ENCODE results near the gene PLCB2. TPM values are rescaled to one million over a fixed set of nuclear protein-coding genes. Genes with fewer than 3 reads are reported as not detected.

Gene PLCB2
- total and polyA plus RNA-seq, 9 of the 15 experiments (the other 6 are each of a cell fraction or from before 2014, with no cell fraction given) = 0.37 to 12.3 (median 8.0) TPM

DNA sequence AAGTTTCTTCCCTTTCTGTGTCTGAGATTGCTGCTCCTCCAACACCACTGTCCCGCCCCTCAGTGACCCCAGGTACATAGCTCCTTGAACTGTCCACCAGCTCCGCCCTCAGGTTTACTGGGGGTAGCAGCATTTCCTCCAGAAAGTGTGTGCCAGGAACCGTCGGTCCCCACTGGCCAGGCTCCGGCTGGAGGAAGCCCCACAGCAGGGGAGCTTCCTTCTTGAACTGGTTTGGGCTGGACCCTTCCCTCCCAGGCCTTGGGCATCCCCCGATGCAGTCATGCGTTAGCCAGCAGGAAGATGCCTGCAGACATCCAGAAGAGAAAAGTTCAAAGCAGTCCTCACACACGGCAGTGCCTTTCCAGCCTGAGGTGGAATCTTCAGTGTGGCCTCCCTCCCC is 49.2 kb downstream of the PLCB2 start:
- ChIA-PET CTCF (ENCODE audit: low intra/inter-chr PET ratio) (interaction anchor here (0.6 to 1.0 kb wide), 2 partner anchors 21 to 472 kb away, joined by 3 to 4 read pairs; no protein-coding TSS in a partner anchor), POLR2A (interaction anchor here (0.6 to 1.4 kb wide), 5 partner anchors 10 to 41 kb away, joined by 3 to 5 read pairs (median 3); partner anchors contain the start of gene PAK6)
- Histone ChIP-seq H3K9ac (ENCODE audit: insufficient read depth in 1 of 2, low read depth in 2 of 2, low read length in 2 of 2) (0 out of 4 replicates have a peak overlapping the region, but pooled peaks of 1 of the 2 experiments have one; percentile 24), H3K9me1 (ENCODE audit: control insufficient read depth, insufficient read depth, low read length) (no peaks in the 10 kb centered on the region), H3K4me3 (no peak overlapping the region), H3K9me3 (replicated peaks; ENCODE audit: control insufficient read depth, insufficient read depth, low read depth, low read length) (no peaks in the 10 kb centered on the region), H3K36me3 (ENCODE audit: control insufficient read depth, insufficient read depth, low read length) (no peaks in the 10 kb centered on the region), H4K20me1 (replicated peaks; ENCODE audit: control insufficient read depth, insufficient read depth, low read length) (0 out of 2 replicates have a peak, but pooled peaks cover 2% of the 10 kb centered on the region), H3K79me2 (ENCODE audit: control insufficient read depth, insufficient read depth, low read length) (no peaks in the 10 kb centered on the region), H2AFZ (ENCODE audit: low read depth, low read length) (peak overlapping the region; percentile 14; the same call in 1 of the 2 replicates), H3K4me1 (replicated peaks in 1 of 2; ENCODE audit: control insufficient read depth in 2 of 2, insufficient read depth in 2 of 2, low read length in 2 of 2) (peaks cover 6 to 17% of the 10 kb centered on the region in 2 experiments; a peak in 3 of 5 replicates), H3K27ac (ENCODE audit: extremely low read depth, low read depth, low read length) (no peak overlapping the region), H3K27me3 (ENCODE audit: control insufficient read depth in 2 of 2, insufficient read depth in 2 of 2, low read length in 2 of 2) (peaks cover 0 to 3% of the 10 kb centered on the region in 2 experiments; a peak in 2 of 5 replicates), H3K4me2 (ENCODE audit: insufficient read depth, low read length) (no peak overlapping the region)
- no peak for DNase-seq (ENCODE audit: extremely low read depth in 1 of 4, low spot score in 3 of 4)
- no TSS peak for BruUV-seq (replicated peaks)
- in situ Hi-C loops (cut with MboI) (no loop called here), intact Hi-C loops (cut with micrococcal nuclease) (no loop called here)
- no peak for FAIRE-seq
- WGBS (ENCODE audit: insufficient coverage, low coverage, missing lambda C conversion rate) = 22% methylated on average over 8 of the region's 8 CpGs
- ATAC-seq = peak; percentile 60
- TF ChIP-seq ZNF232 (CRISPR knock-in tag; IDR thresholded peaks at IDR 0.05) (no peak), ZC3H4 (CRISPR knock-in tag; IDR thresholded peaks at IDR 0.05; ENCODE audit: borderline replicate concordance) (no peak), SPI1 (IDR thresholded peaks at IDR 0.05; ENCODE audit: borderline replicate concordance, low read depth, low read length) (no peak), YBX1 (IDR thresholded peaks at IDR 0.05) (no peak), SMARCB1 (IDR thresholded peaks at IDR 0.05; ENCODE audit: insufficient read length, low read depth) (no peak), EHMT2 (IDR thresholded peaks at IDR 0.05) (no peak), NUFIP1 (IDR thresholded peaks at IDR 0.05; ENCODE audit: partially characterized antibody) (no peak), TEAD1 (CRISPR knock-in tag; IDR thresholded peaks at IDR 0.05) (no peak)
- TF ChIP-seq, protein P1, sequence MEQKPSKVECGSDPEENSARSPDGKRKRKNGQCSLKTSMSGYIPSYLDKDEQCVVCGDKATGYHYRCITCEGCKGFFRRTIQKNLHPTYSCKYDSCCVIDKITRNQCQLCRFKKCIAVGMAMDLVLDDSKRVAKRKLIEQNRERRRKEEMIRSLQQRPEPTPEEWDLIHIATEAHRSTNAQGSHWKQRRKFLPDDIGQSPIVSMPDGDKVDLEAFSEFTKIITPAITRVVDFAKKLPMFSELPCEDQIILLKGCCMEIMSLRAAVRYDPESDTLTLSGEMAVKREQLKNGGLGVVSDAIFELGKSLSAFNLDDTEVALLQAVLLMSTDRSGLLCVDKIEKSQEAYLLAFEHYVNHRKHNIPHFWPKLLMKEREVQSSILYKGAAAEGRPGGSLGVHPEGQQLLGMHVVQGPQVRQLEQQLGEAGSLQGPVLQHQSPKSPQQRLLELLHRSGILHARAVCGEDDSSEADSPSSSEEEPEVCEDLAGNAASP (IDR thresholded peaks at IDR 0.05) = no peak
- TF ChIP-seq, protein P2, sequence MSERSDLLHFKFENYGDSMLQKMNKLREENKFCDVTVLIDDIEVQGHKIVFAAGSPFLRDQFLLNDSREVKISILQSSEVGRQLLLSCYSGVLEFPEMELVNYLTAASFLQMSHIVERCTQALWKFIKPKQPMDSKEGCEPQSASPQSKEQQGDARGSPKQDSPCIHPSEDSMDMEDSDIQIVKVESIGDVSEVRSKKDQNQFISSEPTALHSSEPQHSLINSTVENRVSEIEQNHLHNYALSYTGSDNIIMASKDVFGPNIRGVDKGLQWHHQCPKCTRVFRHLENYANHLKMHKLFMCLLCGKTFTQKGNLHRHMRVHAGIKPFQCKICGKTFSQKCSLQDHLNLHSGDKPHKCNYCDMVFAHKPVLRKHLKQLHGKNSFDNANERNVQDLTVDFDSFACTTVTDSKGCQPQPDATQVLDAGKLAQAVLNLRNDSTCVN (CRISPR knock-in tag; IDR thresholded peaks at IDR 0.05) = no peak
- TF ChIP-seq, protein P3, sequence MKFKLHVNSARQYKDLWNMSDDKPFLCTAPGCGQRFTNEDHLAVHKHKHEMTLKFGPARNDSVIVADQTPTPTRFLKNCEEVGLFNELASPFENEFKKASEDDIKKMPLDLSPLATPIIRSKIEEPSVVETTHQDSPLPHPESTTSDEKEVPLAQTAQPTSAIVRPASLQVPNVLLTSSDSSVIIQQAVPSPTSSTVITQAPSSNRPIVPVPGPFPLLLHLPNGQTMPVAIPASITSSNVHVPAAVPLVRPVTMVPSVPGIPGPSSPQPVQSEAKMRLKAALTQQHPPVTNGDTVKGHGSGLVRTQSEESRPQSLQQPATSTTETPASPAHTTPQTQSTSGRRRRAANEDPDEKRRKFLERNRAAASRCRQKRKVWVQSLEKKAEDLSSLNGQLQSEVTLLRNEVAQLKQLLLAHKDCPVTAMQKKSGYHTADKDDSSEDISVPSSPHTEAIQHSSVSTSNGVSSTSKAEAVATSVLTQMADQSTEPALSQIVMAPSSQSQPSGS (CRISPR knock-in tag; IDR thresholded peaks at IDR 0.05) = no peak
- TF ChIP-seq, protein P4, sequence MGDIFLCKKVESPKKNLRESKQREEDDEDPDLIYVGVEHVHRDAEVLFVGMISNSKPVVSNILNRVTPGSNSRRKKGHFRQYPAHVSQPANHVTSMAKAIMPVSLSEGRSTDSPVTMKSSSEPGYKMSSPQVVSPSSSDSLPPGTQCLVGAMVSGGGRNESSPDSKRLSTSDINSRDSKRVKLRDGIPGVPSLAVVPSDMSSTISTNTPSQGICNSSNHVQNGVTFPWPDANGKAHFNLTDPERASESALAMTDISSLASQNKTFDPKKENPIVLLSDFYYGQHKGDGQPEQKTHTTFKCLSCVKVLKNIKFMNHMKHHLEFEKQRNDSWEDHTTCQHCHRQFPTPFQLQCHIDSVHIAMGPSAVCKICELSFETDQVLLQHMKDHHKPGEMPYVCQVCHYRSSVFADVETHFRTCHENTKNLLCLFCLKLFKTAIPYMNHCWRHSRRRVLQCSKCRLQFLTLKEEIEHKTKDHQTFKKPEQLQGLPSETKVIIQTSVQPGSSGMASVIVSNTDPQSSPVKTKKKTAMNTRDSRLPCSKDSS (IDR thresholded peaks at IDR 0.05; ENCODE audit: low read depth, partially characterized antibody) = no peak
